GM15510 (cell line): ENCODE data around the gene PSMB2.

Experiments used
- POLR2A ChIP-seq: IDR thresholded peaks from 3 replicates; pipeline ENCODE4 v1.6.1; 2011; ENCODE audit warnings: borderline replicate concordance; ENCODE audit not compliant: insufficient read length; ENCODE audit errors: extremely low read depth

PSMB2 gene

DNA sequence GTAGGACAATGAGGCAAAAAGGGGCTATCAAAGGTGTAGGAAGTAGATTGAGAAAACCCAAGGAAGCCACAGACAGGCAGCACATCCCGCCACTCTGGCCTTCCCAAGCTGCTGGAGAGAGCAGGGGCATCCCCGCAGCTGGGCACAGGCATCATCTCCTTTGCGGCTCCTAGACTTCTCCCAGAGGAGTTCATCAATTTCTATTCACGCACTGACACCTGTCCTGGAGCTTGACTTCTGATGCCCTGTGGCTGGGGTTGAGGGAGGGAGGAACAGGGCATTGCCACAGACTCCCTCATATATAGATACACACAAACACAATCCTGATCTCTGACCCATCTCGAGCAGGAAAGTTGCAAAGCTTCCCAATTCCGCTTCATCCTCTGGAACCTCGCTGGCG lies 70.1 kb downstream of the PSMB2 start:
- TF ChIP-seq POLR2A: no peak

DNA sequence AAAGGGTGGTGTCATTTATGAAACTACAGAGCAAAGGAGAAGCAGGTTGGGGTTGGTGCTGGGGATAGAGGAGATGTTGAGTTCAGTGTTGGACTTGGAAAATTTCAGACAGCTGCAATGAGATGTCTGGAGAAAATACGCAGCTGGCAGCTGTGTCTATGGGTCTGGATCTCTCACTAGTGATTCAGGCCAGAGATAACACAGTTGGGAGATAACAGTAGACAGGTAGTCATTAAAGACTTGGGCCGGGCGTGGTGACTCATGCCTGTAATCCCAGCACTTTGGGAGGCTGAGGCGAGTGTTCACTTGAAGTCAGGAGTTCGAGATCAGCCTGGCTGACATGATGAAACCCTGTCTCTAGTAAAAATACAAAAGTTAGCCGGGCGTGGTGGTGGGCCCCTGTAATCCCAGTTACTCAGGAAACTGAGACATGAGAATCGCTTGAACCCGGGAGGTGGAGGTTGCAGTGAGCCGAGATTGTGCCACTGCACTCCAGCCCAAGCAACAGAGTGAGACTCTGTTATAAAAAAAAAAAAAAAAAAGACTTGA lies 70.7 kb downstream of the PSMB2 start:
- no peak for TF ChIP-seq POLR2A

DNA sequence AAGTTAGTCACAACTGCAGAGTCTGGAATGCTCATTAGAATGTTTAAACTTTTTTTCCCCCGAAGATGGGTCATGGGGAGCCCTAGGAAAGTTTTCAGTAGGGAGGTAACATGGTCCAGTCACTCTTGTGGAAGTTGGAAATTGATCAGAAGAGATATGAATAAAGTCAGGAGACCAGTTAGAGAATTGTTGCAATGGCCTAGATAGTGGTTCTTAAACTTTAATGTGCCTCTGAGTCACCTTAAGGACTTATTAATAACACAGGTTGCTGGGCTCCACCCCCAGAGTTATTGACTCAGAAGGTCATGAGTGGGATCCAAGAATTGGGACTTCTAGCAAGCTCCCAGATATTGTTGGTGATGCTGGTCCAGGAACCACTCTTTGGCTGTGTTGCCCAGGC lies 71.4 kb downstream of the PSMB2 start:
- TF ChIP-seq POLR2A: no peak

DNA sequence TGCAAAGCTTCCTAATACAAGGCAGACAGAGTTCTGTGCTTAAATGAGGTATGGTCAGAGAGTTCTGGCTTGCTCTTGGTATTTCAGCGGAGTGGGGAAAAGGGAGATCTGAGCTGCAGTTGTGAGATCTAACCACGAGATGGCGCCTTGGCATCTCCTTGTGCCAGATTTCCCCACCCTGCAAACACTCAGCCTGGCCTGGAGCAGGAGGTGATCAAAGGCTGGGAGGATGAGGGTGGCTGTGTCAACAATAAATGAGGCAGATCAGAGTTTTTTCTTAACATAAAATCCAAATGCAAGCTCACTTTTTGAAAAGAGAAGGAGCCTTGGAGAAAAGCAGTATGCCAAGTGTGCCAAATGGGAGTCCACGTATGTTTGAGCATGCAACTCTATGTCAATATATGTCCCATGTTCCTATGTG lies 72.3 kb downstream of the PSMB2 start:
- no peak for TF ChIP-seq POLR2A

DNA sequence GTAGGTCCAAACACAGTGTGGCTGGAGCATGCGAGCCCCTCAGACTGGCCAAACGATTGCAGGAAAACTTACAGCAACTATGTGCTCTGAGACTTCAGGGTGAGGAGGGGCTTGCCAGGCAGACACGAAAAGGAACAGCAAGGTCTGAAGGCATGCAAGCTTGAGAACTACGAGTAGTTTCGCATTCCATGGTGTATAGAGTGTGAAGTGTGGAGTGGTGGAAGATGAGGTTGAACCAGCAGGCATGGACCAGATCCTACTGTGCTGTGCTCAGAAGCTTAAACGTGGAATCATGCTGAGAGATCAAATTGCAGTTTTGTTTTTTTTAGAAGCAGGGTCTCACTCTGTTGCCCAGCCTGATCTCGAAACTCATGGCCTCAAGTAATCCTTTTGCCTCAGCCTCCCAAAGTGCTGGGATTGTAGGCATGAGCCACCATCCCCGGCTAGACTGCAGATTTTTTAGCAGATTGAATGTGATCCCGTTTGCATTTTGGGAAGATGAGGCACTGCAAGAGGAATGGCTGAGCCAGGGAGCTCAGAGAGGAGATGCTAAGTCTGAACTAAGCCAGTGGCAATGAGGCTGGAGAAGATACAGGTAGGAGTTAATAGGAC lies 73.3 kb downstream of the PSMB2 start:
- TF ChIP-seq POLR2A: no peak

DNA sequence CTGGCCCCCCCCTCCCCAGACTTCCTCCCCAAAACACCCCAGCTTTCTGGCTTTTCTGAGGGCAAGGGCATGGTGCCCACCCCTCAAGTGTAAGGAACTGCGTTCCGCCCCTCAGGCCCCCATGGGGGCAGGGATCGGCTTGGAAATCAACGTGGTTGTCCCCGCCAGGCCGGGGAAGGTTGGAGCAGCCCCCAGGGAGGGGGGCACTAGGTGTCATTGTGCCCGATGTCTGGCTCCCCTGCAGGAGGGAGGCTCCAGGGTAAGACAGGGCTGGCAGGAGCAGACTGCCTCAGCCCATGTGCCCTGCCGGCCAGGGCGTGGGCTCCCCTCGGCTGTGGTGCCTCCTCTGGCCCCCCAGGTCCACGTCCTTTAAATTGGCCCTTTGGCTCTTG lies 75.6 kb downstream of the PSMB2 start:
- no peak for TF ChIP-seq POLR2A

DNA sequence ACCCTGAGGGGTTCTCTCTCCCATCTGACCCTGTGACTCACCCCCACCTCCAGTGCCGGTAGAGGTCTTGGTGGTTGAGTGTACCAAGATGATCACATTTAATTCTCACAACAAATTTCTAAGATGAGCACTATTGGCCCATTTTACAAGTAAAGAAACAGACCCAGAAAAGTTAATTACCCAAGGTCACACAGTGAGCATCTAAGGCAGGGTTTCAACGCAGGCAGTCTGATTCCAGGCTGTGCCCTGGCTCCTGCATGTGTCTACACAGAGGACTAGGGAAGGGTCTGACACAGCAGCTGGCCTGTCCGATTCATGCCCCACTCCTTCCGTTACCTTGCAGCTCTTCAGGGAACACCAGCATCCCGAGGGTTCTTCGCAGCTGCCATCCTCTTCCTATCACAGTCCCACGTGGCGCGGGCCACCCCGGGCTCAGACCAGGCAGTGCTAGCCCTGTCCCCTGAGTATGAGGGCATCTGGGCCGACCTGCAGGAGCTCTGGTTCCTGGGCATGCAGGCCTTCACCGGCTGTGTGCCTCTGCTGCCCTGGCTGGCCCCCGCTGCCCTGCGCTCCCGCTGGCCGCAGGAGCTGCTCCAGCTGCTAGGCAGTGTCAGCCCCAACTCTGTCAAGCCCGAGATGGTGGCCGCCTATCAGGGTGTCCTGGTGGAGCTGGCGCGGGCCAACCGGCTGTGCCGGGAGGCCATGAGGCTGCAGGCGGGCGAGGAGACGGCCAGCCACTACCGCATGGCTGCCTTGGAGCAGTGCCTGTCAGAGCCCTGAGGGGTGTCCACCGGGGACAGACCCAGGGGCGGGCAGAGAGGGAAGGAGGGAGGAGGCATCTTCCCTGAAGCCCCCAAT lies 76.2 kb downstream of the PSMB2 start:
- TF ChIP-seq POLR2A: no peak

DNA sequence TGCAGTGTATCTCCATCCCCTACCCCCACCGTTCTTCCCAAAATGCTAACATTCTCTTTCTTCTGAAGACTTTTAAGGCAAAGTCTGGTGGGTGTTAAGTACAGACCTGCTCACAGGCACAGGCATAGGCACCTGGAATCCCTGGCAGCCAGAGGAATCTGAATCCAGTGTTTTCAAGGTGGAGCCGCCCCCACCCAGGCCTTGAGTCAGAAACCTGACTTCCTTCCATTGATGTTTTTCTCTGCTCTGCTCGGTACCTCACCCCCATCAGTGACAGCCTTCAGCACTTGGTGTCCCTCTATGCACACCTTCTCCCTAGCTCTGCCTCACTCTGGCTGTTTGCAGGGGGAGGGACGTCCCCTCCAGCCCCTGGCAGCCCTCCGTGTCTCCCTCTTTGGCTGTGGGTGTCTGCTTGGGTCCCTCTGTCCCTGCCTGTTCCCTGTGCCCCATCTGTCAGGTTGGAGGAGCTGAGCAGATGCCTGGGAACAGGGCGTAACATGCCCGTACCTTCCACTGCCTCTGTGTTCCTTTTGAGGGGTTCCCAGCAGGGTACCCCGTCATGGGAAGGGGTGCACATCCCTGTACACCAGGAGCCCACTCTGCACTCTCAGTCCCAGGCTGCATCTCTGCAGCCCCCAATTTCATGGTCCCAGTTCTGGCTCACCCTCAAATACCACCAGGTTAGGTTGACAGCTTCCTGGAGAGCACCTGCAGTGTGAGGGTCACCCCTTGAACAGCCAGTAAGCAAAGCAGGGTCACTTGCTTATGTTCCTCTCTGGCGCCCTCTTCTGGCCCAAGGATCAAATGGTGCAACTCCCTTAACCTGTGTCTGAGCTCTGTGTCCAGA lies 77.1 kb downstream of the PSMB2 start:
- TF ChIP-seq POLR2A: no peak

DNA sequence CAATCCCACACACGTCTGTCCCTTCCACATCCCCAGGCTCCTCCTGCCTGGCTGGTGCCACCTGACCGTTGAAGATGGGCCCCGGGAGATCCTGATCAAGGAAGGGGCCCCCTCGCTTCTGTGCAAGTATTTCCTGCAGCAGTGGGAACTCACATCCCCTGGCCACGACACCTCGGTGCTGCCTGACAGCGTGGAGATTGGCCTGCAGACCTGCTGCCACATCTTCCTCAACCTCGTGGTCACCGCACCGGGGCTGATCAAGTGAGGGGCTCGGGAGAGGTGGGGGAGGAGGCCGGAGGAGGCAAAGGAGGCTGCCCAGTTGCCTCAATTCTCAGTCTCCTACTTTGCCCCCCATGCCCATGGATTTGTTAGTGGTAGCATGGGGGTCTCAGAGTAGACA lies 78.2 kb downstream of the PSMB2 start:
- TF ChIP-seq POLR2A: no peak

DNA sequence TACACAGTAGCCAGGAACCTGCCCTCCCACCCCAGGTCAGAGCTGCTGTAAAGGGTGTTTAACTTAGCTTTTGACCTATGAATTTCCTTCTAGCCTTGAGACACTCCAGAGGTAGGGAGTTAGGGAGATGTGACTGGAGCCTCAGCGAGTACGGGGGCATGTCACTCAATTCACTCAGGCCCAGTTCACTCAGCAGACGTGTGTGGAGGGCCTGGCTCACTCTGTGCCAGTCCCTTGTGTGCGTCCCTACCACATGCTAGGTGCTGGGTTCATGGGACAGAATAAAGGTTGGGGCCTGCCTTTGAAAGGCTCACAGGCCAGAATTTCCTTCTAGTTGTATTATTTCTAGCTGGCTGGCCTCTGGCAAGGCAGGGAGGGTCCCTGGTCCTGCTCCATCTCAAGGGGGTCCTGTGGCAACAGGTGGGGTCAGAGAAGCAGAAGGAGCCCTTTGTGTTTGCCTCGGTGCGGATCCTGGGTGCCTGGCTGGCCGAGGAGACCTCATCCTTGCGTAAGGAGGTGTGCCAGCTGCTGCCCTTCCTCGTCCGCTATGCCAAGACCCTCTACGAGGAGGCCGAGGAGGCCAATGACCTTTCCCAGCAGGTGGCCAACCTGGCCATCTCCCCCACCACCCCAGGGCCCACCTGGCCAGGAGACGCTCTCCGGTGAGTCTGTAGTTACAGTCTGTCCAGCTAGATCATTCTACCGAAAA lies 79.2 kb downstream of the PSMB2 start:
- TF ChIP-seq POLR2A: no peak

DNA sequence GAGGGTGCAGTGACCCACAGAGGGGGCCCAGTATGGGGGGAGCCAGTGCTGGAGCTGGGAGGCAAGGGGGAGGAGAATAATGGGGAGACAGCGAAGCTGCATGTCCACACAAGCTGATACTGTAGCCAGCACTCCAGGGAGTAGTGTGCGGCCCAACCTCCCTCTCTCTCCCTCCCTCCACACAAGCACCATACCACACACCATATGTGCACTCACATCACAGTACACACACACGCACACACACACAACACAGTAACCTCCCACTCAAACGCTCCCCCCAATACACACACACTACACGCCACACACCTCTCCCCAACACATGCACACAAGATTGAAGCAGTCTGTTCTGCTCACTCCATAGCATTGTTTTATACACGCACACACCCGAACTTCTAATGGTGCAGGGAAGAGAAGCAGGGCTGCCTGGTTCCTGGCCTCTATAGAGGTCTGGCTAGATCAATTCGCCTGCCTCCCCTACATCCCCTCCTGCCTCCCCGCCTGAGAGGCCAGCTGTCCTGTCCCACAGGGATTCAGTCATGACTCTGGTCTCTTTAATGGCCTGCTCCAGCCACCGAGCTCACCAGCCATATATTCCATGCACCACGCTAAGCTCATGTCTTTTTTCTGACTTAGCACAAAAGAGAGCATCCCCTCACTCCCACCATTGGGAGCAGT lies 79.9 kb downstream of the PSMB2 start:
- no peak for TF ChIP-seq POLR2A

DNA sequence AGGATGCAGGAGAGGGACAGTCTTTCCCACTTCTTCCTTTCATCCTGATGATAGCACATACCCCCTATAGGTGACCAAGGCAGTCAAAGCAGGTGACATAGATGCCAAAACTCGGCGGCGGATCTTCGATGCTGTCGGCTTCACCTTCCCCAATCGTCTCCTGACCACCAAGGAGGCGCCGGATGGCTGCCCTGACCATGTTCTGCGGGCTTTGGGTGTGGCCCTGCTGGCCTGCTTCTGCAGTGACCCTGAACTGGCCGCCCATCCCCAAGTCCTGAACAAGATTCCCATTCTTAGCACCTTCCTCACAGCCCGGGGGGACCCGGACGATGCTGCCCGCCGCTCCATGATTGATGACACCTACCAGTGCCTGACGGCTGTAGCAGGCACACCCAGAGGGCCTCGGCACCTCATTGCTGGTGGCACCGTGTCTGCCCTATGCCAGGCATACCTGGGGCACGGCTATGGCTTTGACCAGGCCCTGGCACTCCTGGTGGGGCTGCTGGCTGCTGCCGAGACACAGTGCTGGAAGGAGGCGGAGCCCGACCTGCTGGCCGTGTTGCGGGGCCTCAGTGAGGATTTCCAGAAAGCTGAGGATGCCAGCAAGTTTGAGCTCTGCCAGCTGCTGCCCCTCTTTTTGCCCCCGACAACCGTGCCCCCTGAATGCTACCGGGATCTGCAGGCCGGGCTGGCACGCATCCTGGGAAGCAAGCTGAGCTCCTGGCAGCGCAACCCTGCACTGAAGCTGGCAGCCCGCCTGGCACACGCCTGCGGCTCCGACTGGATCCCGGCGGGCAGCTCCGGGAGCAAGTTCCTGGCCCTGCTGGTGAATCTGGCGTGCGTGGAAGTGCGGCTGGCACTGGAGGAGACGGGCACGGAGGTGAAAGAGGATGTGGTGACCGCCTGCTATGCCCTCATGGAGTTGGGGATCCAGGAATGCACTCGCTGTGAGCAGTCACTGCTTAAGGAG lies 80.8 kb downstream of the PSMB2 start:
- TF ChIP-seq POLR2A: no peak
